ENCODE data around the gene ITGB5. TPM values are rescaled to one million over a fixed set of nuclear protein-coding genes. Genes with fewer than 3 reads are reported as not detected.

Gene ITGB5
- total RNA-seq, 1 donor from 2014 or later = 501 TPM

DNA sequence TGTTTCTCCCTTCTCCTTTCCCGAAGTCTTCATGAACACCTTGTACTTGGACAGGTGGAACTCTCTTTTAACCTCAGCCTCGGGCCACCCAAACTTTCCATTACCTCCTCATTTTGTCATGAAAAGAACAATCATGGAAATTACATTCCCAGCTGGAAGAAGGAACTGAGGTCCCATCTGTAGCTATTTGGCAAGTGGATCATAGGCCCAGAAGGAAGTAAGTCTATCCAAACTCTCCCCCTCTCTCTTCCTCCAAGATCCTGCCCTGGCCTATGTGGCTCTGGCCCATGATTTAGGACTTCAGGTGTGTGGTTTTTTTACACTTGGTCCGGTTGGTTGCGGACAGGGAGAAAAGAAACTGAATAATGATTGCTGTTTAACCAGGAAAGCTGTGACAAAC lies 44.1 kb downstream of the ITGB5 start:
- Mint-ChIP-seq H3K36me3 (ENCODE audit: low read depth) (peaks cover 50% of the 10 kb centered on the region), H3K9me3 (ENCODE audit: low read depth) (no peaks in the 10 kb centered on the region), H3K27me3 (ENCODE audit: low read depth) (no peaks in the 10 kb centered on the region), H3K4me1 (ENCODE audit: low read depth) (peaks cover 73% of the 10 kb centered on the region), H3K27ac (ENCODE audit: unreplicated experiment) (peak overlapping the region; percentile 38), H3K4me3 (ENCODE audit: unreplicated experiment) (no peak overlapping the region)
- TF ChIP-seq, protein P1, sequence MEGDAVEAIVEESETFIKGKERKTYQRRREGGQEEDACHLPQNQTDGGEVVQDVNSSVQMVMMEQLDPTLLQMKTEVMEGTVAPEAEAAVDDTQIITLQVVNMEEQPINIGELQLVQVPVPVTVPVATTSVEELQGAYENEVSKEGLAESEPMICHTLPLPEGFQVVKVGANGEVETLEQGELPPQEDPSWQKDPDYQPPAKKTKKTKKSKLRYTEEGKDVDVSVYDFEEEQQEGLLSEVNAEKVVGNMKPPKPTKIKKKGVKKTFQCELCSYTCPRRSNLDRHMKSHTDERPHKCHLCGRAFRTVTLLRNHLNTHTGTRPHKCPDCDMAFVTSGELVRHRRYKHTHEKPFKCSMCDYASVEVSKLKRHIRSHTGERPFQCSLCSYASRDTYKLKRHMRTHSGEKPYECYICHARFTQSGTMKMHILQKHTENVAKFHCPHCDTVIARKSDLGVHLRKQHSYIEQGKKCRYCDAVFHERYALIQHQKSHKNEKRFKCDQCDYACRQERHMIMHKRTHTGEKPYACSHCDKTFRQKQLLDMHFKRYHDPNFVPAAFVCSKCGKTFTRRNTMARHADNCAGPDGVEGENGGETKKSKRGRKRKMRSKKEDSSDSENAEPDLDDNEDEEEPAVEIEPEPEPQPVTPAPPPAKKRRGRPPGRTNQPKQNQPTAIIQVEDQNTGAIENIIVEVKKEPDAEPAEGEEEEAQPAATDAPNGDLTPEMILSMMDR (IDR thresholded peaks at IDR 0.05) = no peak
- DNase-seq (ENCODE audit: low spot score) = no peak

DNA sequence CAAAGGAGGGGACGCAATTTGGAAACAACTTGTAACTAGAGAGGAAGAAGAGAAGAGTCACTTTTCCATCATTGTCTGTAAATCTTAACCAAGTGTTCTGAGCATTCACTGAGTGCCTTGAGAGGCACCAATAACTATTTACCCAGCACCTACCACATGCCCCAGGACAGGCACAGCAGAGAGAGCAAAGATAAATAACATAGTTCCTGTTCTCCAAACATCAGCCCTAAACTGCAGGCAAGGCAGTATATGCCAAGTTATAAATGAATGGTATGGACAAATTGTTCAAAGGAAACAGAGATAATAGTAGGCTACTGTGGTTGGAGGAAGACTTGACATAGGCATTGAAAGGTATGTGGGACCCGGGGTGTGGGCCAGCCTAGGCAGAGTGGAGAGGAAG lies 45.6 kb downstream of the ITGB5 start:
- TF ChIP-seq, protein P1 (IDR thresholded peaks at IDR 0.05) = no peak
- Mint-ChIP-seq H3K4me3 (ENCODE audit: unreplicated experiment) (no peak overlapping the region), H3K4me1 (ENCODE audit: low read depth) (peaks cover 88% of the 10 kb centered on the region), H3K27me3 (ENCODE audit: low read depth) (no peaks in the 10 kb centered on the region), H3K9me3 (ENCODE audit: low read depth) (no peaks in the 10 kb centered on the region), H3K27ac (ENCODE audit: unreplicated experiment) (peak overlapping the region; percentile 37), H3K36me3 (ENCODE audit: low read depth) (peaks cover 45% of the 10 kb centered on the region)
- DNase-seq (ENCODE audit: low spot score) = no peak

DNA sequence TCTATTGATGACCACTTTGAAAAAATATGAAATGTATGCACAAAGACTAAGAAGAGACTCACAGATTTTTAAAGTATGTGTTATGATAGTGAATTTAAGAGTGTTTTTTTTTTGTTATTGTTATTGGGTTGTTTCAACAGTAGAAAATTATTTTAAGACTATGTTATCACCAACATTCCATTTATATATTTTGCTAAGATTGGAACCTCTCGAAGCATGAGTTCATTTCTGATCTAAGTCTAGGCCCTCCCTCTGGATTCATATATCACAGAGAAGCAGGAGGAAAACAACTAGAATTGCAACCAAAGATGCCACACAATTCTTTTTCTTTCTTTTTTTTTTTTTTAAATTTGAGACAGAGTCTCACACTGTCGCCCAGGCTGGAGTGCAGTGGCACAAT lies 46.8 kb downstream of the ITGB5 start:
- Mint-ChIP-seq H3K36me3 (ENCODE audit: low read depth) (peaks cover 39% of the 10 kb centered on the region), H3K4me3 (ENCODE audit: unreplicated experiment) (no peak overlapping the region), H3K4me1 (ENCODE audit: low read depth) (peaks cover 88% of the 10 kb centered on the region), H3K9me3 (ENCODE audit: low read depth) (no peaks in the 10 kb centered on the region), H3K27ac (ENCODE audit: unreplicated experiment) (peak overlapping the region; percentile 85), H3K27me3 (ENCODE audit: low read depth) (no peaks in the 10 kb centered on the region)
- no peak for DNase-seq (ENCODE audit: low spot score)
- TF ChIP-seq, protein P1 (IDR thresholded peaks at IDR 0.05) = no peak

DNA sequence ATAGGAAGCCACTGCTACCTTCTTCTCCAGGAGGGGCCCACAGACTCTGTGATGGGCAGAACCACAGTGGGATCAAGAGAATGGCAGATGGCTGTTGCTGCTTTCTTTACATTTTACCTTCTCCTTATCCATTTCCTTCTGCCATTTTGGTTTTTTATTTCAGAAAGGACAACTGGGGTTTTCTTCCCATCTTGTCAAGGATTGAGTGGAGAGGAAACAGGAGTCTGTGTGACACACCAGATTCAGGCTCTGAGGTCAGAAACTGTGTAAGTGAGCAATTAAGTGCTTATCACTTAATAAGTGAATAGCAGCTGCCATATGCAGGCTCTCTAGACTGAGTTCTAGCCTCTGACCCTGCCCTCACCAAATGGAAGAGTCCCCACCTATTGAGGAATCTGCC lies 47.3 kb downstream of the ITGB5 start:
- H3K4me1 Mint-ChIP-seq (ENCODE audit: low read depth) = peaks cover 88% of the 10 kb centered on the region
- no peak for DNase-seq (ENCODE audit: low spot score)
- no peaks in the 10 kb centered on the region for H3K27me3 Mint-ChIP-seq (ENCODE audit: low read depth)
- no peaks in the 10 kb centered on the region for H3K9me3 Mint-ChIP-seq (ENCODE audit: low read depth)
- peaks cover 39% of the 10 kb centered on the region for H3K36me3 Mint-ChIP-seq (ENCODE audit: low read depth)
- TF ChIP-seq, protein P1 (IDR thresholded peaks at IDR 0.05) = no peak
- H3K4me3 Mint-ChIP-seq (ENCODE audit: unreplicated experiment) = no peak overlapping the region
- peak overlapping the region; percentile 85 for H3K27ac Mint-ChIP-seq (ENCODE audit: unreplicated experiment)

DNA sequence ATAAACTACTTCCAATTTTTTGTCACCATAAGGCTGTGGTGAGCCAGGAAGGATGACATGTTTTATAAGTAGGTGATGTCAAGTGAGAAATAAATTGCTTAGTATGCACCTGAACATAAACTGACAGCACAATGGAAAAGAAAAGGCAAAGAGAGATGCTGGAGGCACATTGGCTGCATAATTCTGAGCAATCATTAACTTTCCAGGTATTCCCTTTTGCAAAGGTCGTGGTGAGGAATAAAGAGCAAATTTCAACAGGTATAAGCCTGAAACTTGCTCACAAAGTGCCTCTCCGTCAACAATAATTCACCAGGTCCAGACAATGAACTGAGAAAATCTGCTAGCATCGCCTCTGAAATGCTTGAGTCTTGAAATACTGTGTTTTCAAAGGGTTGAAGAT lies 48.2 kb downstream of the ITGB5 start:
- Mint-ChIP-seq H3K27ac (ENCODE audit: unreplicated experiment) (peak overlapping the region; percentile 22), H3K27me3 (ENCODE audit: low read depth) (no peaks in the 10 kb centered on the region), H3K9me3 (ENCODE audit: low read depth) (no peaks in the 10 kb centered on the region), H3K4me3 (ENCODE audit: unreplicated experiment) (no peak overlapping the region), H3K4me1 (ENCODE audit: low read depth) (peaks cover 87% of the 10 kb centered on the region), H3K36me3 (ENCODE audit: low read depth) (peaks cover 37% of the 10 kb centered on the region)
- DNase-seq (ENCODE audit: low spot score) = no peak
- TF ChIP-seq, protein P1 (IDR thresholded peaks at IDR 0.05) = no peak
